ENCODE data around the gene EIF2B2.

The EIF2B2 gene

DNA sequence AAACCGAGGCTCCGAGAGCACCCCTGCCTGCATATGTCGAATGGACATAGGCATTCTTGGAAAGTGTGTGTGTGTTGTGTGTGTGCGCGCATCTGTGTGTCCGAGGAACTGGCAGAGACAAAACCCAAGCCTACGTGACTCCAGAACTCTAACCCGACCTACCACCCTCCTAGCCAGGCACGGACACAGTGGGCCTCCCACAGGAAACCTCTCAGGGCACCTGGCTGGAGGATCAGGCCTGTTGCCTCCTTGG lies 46.8 kb upstream of the EIF2B2 start:
- Histone ChIP-seq H3K27ac (no peak overlapping the region), H3K27me3 (peaks cover 55% of the 10 kb centered on the region), H3K4me1 (ENCODE audit: control insufficient read depth in 1 of 2, insufficient read depth in 1 of 2, low read depth in 1 of 2, low read length in 1 of 2) (peaks cover 3 to 13% of the 10 kb centered on the region in 2 experiments), H3K36me3 (no peaks in the 10 kb centered on the region), H3K4me3 (ENCODE audit: low read depth in 1 of 2, low read length in 1 of 2) (peak overlapping the region in 1 of 2 experiments; percentile 68), H3K9me3 (no peaks in the 10 kb centered on the region)
- TF ChIP-seq, protein P1, sequence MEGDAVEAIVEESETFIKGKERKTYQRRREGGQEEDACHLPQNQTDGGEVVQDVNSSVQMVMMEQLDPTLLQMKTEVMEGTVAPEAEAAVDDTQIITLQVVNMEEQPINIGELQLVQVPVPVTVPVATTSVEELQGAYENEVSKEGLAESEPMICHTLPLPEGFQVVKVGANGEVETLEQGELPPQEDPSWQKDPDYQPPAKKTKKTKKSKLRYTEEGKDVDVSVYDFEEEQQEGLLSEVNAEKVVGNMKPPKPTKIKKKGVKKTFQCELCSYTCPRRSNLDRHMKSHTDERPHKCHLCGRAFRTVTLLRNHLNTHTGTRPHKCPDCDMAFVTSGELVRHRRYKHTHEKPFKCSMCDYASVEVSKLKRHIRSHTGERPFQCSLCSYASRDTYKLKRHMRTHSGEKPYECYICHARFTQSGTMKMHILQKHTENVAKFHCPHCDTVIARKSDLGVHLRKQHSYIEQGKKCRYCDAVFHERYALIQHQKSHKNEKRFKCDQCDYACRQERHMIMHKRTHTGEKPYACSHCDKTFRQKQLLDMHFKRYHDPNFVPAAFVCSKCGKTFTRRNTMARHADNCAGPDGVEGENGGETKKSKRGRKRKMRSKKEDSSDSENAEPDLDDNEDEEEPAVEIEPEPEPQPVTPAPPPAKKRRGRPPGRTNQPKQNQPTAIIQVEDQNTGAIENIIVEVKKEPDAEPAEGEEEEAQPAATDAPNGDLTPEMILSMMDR (IDR thresholded peaks at IDR 0.05), result no peak

DNA sequence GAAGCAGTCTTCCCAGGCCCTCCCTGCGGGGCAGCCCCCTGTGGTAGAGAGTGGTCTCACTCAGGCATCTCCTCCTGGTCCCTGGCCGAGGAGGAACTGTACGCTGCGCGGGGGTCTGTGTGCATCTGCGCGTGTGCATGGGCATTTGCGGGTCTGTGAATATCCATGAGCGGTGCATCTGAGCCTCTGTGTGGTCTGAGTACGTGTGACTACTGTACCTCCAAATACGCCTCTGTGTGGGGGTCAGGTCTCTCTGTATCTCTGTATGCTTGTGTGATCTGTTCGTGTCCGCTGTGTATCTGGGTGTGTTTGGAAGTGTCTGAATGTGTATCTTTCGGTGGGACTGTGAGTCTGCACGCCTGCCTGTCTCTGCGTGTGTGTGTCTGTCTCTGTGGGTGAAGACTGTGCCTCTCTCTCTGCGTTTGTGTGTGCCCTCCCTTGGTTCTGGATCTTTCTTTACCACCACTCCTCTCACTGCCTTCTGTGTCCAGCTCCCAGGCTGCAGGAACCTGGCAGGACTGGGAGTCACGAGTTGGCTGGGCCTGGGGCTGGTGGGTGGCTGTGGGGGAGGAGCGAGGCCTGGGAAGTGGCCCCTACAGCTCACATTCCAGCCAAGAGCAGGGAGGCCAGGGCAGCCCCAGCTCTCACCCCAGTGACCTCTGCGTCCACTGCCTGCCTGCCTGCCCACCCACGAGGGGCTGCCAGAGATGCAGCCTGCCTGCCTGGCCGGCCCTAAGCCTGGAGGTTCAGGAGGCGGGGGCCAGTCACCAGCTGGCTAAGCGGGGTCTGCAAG lies 46.2 kb upstream of the EIF2B2 start:
- no peak overlapping the region for H3K27ac ChIP-seq
- H3K4me1 ChIP-seq (ENCODE audit: control insufficient read depth in 1 of 2, insufficient read depth in 1 of 2, low read depth in 1 of 2, low read length in 1 of 2), result peaks cover 3 to 13% of the 10 kb centered on the region in 2 experiments
- H3K4me3 ChIP-seq (ENCODE audit: low read depth in 1 of 2, low read length in 1 of 2), result no peak overlapping the region
- TF ChIP-seq, protein P1 (IDR thresholded peaks at IDR 0.05), result no peak
- H3K36me3 ChIP-seq, result no peaks in the 10 kb centered on the region
- H3K9me3 ChIP-seq, result no peaks in the 10 kb centered on the region
- peaks cover 54% of the 10 kb centered on the region for H3K27me3 ChIP-seq

DNA sequence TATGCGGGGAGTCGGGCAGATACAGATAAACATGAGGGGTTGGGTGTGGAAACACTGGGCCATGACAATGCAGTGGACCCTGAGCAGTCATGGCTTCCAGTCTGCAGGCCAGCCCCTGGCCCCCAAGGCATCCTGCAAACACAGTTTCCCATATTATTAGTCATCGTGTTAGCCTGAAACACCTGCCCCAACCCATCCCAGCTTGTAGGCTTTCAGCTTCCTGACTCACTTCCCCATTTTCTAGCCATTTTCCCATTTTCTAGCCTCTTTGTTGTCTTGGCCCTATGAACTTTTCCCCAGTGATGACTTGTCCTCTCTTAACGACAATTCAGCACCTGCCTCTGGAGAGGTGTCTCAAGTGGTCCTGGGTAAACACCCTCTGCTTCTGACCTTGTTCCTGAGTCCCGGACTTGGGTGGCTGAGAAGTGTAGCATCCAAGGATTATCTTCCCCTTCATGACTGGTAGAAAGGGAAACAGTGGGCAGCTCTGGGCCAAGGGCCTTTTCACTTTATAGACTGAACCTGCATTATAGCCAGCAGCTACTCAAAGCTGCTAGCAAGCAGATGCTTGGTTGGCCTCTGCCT lies 43.0 kb upstream of the EIF2B2 start:
- Histone ChIP-seq H3K27me3 (peaks cover 32% of the 10 kb centered on the region), H3K27ac (no peak overlapping the region), H3K4me3 (ENCODE audit: low read depth in 1 of 2, low read length in 1 of 2) (no peak overlapping the region), H3K36me3 (no peaks in the 10 kb centered on the region), H3K4me1 (ENCODE audit: control insufficient read depth in 1 of 2, insufficient read depth in 1 of 2, low read depth in 1 of 2, low read length in 1 of 2) (peaks cover 16 to 28% of the 10 kb centered on the region in 2 experiments), H3K9me3 (no peaks in the 10 kb centered on the region)
- TF ChIP-seq, protein P1 (IDR thresholded peaks at IDR 0.05), result no peak

DNA sequence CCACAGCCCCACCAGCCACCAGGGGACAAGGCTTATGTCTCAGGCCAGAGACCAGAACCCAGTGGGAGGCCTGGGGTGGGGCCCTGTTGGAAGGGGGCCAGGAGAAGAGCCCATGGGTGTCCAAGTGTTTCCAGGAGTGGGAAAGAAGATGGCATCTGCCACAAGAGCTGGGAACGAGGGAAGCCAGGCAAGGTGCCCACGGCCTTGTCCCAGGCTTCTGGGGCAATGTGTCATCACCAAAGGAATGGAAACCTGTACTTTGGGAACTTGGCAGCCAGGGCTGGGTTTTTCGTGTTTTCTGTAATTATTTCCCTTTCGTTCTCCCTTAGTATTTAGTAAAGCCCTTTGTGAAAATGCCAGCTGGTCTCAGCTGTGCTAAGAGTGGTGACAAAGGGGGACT lies 42.0 kb upstream of the EIF2B2 start:
- TF ChIP-seq, protein P1 (IDR thresholded peaks at IDR 0.05), result no peak
- Histone ChIP-seq H3K27me3 (peaks cover 22% of the 10 kb centered on the region), H3K4me3 (ENCODE audit: low read depth in 1 of 2, low read length in 1 of 2) (no peak overlapping the region), H3K36me3 (no peaks in the 10 kb centered on the region), H3K27ac (no peak overlapping the region), H3K9me3 (no peaks in the 10 kb centered on the region), H3K4me1 (ENCODE audit: control insufficient read depth in 1 of 2, insufficient read depth in 1 of 2, low read depth in 1 of 2, low read length in 1 of 2) (peaks cover 12 to 17% of the 10 kb centered on the region in 2 experiments)

DNA sequence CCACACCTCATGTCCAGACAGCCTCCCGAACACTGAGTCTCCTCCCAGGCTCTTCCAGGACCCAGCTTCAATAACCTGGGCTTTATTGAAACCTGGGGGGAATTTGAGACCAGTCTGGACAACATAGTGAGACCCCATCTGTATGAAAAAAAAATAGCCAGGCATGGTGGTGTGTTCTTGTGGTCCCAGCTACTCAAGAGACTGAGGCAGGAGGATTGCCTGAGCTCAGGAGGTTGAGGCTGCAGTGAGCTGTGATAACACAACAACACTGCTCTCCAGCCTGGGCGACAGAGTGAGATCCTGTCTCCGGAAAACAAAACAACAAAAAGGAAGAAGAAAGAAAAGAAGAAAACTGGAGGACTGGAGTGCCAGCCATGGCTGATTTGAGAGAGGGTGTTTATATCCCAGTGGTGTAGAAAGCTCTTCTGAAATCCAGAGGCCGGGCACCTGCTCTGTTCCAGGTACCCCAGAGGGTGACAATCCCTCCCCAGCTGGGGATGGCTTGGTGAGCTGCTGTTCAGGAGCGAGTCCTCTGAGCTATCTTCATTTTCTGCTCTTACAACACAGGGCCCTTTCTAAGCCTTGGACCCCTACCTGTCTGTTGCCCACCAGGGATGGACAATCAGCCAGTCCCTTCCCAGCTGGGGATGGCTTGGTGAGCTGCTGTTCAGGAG lies 41.3 kb upstream of the EIF2B2 start:
- Histone ChIP-seq H3K4me1 (ENCODE audit: control insufficient read depth in 1 of 2, insufficient read depth in 1 of 2, low read depth in 1 of 2, low read length in 1 of 2) (peaks cover 12 to 16% of the 10 kb centered on the region in 2 experiments), H3K4me3 (ENCODE audit: low read depth in 1 of 2, low read length in 1 of 2) (no peak overlapping the region), H3K27me3 (peaks cover 15% of the 10 kb centered on the region), H3K9me3 (no peaks in the 10 kb centered on the region), H3K27ac (no peak overlapping the region), H3K36me3 (no peaks in the 10 kb centered on the region)
- TF ChIP-seq, protein P1 (IDR thresholded peaks at IDR 0.05), result no peak
